ENCODE data around the gene DDO.

DNA sequence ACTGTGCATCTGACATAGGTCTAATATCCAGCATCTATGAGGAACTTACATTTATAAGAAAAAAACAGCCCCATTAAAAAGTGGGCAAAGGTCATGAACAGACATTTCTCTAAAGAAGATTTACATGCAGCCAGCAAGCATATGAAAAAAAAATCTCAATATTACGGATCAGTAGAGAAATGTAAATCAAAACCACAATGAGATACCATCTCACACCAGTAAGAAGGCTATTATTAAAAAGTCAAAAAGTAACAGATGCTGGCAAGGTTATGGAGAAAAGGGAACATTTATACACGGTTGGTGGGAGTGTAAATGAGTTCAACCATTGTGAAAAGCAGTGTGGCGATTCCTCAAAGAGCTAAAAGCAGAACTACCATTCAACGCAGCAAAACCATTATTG, 70.3 kb downstream of the DDO start:
- no peak for TF ChIP-seq EP300 (conservative IDR thresholded peaks at IDR 0.05; ENCODE audit: poor library complexity, severe bottlenecking)
- TF ChIP-seq, protein P1, sequence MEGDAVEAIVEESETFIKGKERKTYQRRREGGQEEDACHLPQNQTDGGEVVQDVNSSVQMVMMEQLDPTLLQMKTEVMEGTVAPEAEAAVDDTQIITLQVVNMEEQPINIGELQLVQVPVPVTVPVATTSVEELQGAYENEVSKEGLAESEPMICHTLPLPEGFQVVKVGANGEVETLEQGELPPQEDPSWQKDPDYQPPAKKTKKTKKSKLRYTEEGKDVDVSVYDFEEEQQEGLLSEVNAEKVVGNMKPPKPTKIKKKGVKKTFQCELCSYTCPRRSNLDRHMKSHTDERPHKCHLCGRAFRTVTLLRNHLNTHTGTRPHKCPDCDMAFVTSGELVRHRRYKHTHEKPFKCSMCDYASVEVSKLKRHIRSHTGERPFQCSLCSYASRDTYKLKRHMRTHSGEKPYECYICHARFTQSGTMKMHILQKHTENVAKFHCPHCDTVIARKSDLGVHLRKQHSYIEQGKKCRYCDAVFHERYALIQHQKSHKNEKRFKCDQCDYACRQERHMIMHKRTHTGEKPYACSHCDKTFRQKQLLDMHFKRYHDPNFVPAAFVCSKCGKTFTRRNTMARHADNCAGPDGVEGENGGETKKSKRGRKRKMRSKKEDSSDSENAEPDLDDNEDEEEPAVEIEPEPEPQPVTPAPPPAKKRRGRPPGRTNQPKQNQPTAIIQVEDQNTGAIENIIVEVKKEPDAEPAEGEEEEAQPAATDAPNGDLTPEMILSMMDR (IDR thresholded peaks at IDR 0.05; ENCODE audit: poor library complexity, severe bottlenecking), result no peak

All from neural cell (in vitro differentiated cells).